Memory B cell (primary cell): ENCODE results near the gene PNMA6E.

Source experiments
- ATAC-seq: fragments of 150-1000 bp; cut with Tn5 transposase; 2 replicates; pipeline ENCODE4 v1.10.0; 2021; ENCODE audit warnings: low read depth, mild to moderate bottlenecking, moderate library complexity
- DNase-seq, 2 donors: peaks; one replicate each; pipeline ENCODE4 v3.0.0; 2022; ENCODE audit warnings: low spot score in 2 of 2
- H3K27ac Mint-ChIP-seq: one replicate; pipeline ENCODE4 v1.8.0; 2022; ENCODE audit warnings: mild to moderate bottlenecking, moderate library complexity, mixed read lengths
- H3K27me3 Mint-ChIP-seq: one replicate; pipeline ENCODE4 v1.8.0; 2022; ENCODE audit warnings: mixed read lengths
- H3K36me3 Mint-ChIP-seq: one replicate; pipeline ENCODE4 v1.8.0; 2022; ENCODE audit warnings: mild to moderate bottlenecking, mixed read lengths
- H3K4me1 Mint-ChIP-seq: one replicate; pipeline ENCODE4 v1.8.0; 2022; ENCODE audit warnings: mixed read lengths
- H3K4me3 Mint-ChIP-seq: one replicate; pipeline ENCODE4 v1.8.0; 2022; ENCODE audit warnings: mild to moderate bottlenecking, moderate library complexity, mixed read lengths
- H3K9me3 Mint-ChIP-seq: one replicate; pipeline ENCODE4 v1.8.0; 2022; ENCODE audit warnings: mixed read lengths

Gene PNMA6E

GRCh38 chrX:153378607-153379006 is 22.5 kb downstream of the PNMA6E start:
- H3K27ac Mint-ChIP-seq = no peak overlapping the region

DNA sequence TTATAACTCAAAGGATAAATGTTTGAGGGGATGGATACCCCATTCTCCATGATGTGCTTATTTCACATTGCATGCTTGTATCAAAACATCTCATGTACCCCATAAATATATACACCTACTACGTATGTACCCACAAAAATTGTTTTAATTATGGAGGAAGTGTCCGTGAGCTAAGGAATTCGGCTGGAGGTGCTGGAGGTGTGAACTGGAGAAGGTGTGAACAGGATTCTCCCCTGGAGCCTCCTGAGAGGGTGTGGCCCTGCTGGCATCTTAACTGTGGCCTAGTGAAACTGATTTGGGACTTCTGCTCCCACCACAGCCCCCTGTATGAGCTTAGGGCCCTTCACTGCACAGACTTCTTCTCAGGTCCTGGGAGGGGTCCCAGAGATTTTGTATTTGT is 23.4 kb downstream of the PNMA6E start:
- H3K27me3 Mint-ChIP-seq = peaks cover 7% of the 10 kb centered on the region
- H3K36me3 Mint-ChIP-seq = no peaks in the 10 kb centered on the region
- no peak overlapping the region for H3K4me3 Mint-ChIP-seq
- ATAC-seq (no peak), DNase-seq (no peak)
- no peaks in the 10 kb centered on the region for H3K9me3 Mint-ChIP-seq
- no peak overlapping the region for H3K27ac Mint-ChIP-seq
- no peaks in the 10 kb centered on the region for H3K4me1 Mint-ChIP-seq

More at GRCh38 chrX:153378607-153379006, 22.5 kb downstream of the PNMA6E start:
- Mint-ChIP-seq H3K4me3 (no peak overlapping the region), H3K9me3 (no peaks in the 10 kb centered on the region), H3K36me3 (no peaks in the 10 kb centered on the region), H3K27me3 (peaks cover 7% of the 10 kb centered on the region), H3K4me1 (no peaks in the 10 kb centered on the region)
- DNase-seq = no peak
- ATAC-seq = no peak

DNA sequence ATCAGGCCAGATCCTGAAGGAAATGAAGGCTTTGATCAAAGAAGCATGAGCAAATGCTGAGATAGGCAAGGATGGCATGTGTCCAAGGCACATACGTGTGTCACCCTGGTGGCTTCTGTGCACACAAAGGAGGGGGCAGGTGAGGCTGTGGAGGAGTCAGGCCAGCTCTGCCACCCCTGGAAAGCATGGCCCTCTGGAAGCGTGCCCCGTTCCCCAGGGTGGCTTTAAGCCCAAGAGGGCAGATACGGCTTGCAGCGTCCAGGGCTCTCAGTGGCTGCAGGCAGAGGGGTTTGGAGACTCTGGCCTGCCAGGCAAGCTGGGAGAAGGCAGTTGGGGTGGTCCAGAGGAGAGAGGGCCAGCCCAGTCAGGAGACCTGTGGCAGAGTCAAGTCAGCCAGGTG is 25.6 kb downstream of the PNMA6E start:
- H3K4me1 Mint-ChIP-seq = peaks cover 1% of the 10 kb centered on the region
- no peak overlapping the region for H3K27ac Mint-ChIP-seq
- peaks cover 11% of the 10 kb centered on the region for H3K27me3 Mint-ChIP-seq
- H3K36me3 Mint-ChIP-seq = peaks cover 1% of the 10 kb centered on the region
- H3K4me3 Mint-ChIP-seq = no peak overlapping the region
- H3K9me3 Mint-ChIP-seq = no peaks in the 10 kb centered on the region
- DNase-seq (no peak), ATAC-seq (no peak)

DNA sequence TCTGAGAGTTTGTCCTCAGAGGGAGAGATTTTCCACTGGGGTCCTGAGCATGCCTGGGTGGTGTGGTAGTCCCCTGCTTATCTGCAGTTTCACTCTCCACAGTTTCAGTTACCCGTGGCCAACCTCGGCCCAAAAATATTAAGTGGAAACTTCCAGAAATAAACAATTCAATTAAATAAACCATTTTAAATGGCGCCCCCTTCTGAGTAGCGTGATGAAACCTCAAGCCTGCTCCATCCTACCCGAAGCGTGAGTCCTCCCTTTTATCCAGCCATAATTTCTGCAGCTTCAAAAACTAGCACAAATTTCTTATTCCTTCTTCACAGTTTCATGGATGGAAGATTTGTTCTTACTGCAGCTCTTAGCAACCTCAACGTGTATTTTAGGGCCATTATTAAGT is 26.7 kb downstream of the PNMA6E start:
- Mint-ChIP-seq H3K4me3 (no peak overlapping the region), H3K9me3 (no peaks in the 10 kb centered on the region), H3K27ac (no peak overlapping the region), H3K27me3 (peaks cover 14% of the 10 kb centered on the region), H3K4me1 (peaks cover 2% of the 10 kb centered on the region), H3K36me3 (peaks cover 3% of the 10 kb centered on the region)
- DNase-seq = no peak
- no peak for ATAC-seq

DNA sequence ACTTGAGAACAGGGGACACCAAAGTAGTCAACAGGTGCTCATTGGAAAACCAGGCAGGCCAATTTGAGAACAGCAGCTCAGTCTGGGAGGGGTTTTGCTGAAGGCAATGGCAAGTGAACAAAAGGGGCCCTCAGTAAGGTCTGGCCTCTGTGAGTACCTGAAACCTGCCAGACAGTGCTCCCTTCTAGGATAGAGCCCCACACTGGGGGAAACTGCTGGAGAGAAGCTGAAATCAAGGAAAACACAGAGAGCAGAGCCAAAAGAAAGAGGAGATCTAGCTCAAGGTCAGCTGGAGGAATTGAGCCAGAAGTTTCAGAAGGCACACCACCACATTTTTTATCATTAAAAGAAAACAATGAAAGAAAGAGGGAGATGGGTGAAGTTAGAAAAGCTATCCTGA is 28.2 kb downstream of the PNMA6E start:
- peaks cover 15% of the 10 kb centered on the region for H3K27me3 Mint-ChIP-seq
- DNase-seq = no peak
- no peak overlapping the region for H3K27ac Mint-ChIP-seq
- peaks cover 2% of the 10 kb centered on the region for H3K4me1 Mint-ChIP-seq
- no peak for ATAC-seq
- H3K36me3 Mint-ChIP-seq = peaks cover 4% of the 10 kb centered on the region
- no peaks in the 10 kb centered on the region for H3K9me3 Mint-ChIP-seq
- no peak overlapping the region for H3K4me3 Mint-ChIP-seq

DNA sequence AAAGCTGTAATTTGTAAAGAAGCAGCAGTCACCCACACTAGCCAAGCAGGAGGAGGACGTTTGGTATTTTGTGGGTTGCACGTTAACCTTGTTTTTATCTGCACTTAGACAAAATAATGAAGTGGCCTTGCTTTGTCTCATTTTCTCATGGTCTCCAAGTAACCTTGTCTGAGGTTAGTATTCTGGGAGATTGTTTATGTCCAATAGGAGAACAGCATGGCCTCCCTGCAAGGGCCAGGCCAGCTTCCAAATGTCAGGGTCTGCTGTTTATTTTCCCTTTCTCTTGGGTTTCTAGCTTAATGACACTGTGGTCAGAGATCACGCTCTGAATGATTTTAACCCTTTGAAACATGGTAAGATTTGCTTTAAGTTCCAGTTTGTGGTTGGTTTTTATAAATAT is 29.9 kb downstream of the PNMA6E start:
- ATAC-seq = no peak
- Mint-ChIP-seq H3K4me1 (peaks cover 2% of the 10 kb centered on the region), H3K9me3 (no peaks in the 10 kb centered on the region), H3K36me3 (peaks cover 4% of the 10 kb centered on the region), H3K27ac (no peak overlapping the region), H3K27me3 (peaks cover 13% of the 10 kb centered on the region), H3K4me3 (no peak overlapping the region)
- no peak for DNase-seq

DNA sequence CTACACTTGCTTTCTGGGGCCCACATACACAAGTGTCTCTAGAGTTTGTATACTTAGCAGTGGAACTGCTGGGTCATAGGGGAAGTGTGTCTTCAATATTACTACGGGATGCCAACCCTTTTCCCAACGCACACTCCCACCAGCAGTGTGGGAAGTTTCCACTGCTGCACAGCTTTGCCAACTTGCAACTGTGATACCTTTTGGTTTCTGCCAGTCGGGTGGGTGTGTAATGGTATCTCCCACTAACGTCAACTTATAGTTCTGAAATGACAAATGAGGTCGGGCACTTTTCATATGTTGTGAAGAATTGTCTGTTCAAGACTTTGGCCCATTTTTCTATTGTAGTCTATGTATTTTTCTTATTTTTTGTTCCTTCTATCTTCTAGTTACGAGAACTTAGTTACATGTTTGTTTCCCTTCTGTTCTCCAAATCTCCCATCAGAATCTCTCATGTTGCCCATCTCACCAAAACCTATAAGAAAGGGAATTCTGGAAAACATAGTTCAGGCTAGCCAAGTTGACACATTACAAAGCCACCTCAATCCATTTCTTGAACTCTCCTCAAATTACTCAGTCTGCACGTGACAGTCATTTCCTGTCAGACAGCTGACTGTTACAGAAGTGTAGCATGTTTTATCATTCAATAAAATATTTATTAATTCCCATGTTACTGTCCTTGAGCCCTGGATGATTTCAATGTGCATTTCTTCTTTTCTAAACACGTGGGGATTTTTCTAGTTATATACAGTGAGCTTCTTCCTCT is 30.7 kb downstream of the PNMA6E start:
- no peak for DNase-seq
- H3K4me1 Mint-ChIP-seq = peaks cover 2% of the 10 kb centered on the region
- no peak overlapping the region for H3K27ac Mint-ChIP-seq

GRCh38 chrX:153366878-153367538 is 34.1 kb downstream of the PNMA6E start:
- no peak overlapping the region for H3K27ac Mint-ChIP-seq
- ATAC-seq = no peak
- H3K4me1 Mint-ChIP-seq = peaks cover 2% of the 10 kb centered on the region
- peaks cover 4% of the 10 kb centered on the region for H3K36me3 Mint-ChIP-seq
- peaks cover 8% of the 10 kb centered on the region for H3K27me3 Mint-ChIP-seq
- no peak for DNase-seq
- no peak overlapping the region for H3K4me3 Mint-ChIP-seq
- no peaks in the 10 kb centered on the region for H3K9me3 Mint-ChIP-seq

More for the DNA sequence above, 30.7 kb downstream of the PNMA6E start:
- no peaks in the 10 kb centered on the region for H3K9me3 Mint-ChIP-seq
- H3K4me3 Mint-ChIP-seq = no peak overlapping the region
- no peak for ATAC-seq
- H3K36me3 Mint-ChIP-seq = peaks cover 4% of the 10 kb centered on the region
- peaks cover 13% of the 10 kb centered on the region for H3K27me3 Mint-ChIP-seq

DNA sequence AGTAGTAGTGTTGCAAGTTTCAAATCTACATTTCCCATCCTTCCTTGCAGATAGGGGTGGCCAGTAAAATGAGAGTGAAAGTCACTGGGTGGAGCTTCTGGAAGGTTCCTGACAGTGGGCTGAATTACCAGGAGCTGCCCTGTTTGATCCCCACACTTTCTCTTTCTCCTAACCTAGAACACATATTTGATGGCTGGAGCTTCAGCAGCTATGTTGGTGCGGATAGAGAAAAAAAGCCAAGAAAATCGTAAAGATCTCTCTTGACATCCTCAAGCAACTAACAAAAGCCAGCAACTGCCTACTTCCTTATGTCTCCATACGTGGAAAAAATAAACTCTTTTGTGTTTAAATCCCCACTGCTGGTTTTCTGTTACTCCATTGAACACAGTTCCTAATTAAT is 35.0 kb downstream of the PNMA6E start:
- H3K4me3 Mint-ChIP-seq = no peak overlapping the region
- no peaks in the 10 kb centered on the region for H3K9me3 Mint-ChIP-seq
- no peak for ATAC-seq
- DNase-seq = no peak
- peaks cover 2% of the 10 kb centered on the region for H3K4me1 Mint-ChIP-seq
- H3K27ac Mint-ChIP-seq = no peak overlapping the region
- H3K27me3 Mint-ChIP-seq = peaks cover 6% of the 10 kb centered on the region
- H3K36me3 Mint-ChIP-seq = peaks cover 4% of the 10 kb centered on the region

GRCh38 chrX:153365670-153366069 is 35.5 kb downstream of the PNMA6E start:
- H3K27ac Mint-ChIP-seq = no peak overlapping the region
- H3K4me3 Mint-ChIP-seq = no peak overlapping the region
- H3K4me1 Mint-ChIP-seq = peaks cover 2% of the 10 kb centered on the region
- DNase-seq (no peak), ATAC-seq (no peak)
- H3K27me3 Mint-ChIP-seq = peaks cover 4% of the 10 kb centered on the region
- H3K9me3 Mint-ChIP-seq = no peaks in the 10 kb centered on the region
- peaks cover 4% of the 10 kb centered on the region for H3K36me3 Mint-ChIP-seq

DNA sequence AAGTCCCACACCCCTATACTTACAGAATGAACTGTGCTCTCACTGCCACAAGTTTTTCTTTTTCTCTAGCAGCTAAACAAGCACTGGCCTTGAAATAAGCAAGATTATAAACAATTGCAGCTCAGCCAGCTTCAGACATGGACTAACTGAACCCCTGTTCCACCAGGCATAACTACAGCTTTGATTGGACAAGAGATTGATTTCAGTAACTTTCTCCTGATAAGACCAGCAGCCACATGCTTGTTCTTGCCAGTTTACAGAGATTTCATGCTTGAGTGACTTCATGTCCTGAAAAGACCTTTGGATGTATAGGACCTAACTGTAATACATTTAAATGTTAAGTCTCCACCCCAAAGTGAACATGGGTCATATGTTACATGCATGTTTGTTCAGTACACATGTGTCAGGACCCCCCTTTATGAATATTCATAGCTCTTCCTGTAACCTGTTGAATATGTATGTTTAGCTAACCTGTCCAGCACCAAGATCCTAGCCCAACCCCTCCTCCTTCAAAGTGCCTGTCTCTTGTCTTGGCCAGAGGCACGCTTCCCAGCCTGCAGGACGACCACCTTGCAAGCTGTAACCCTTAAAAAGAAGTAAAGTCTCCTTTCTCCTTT is 39.3 kb downstream of the PNMA6E start:
- Mint-ChIP-seq H3K4me3 (no peak overlapping the region), H3K27ac (no peak overlapping the region), H3K36me3 (peaks cover 1% of the 10 kb centered on the region), H3K27me3 (no peaks in the 10 kb centered on the region), H3K4me1 (no peaks in the 10 kb centered on the region), H3K9me3 (no peaks in the 10 kb centered on the region)
- no peak for ATAC-seq
- no peak for DNase-seq

- Mint-ChIP-seq H3K27me3 (no peaks in the 10 kb centered on the region), H3K36me3 (peaks cover 1% of the 10 kb centered on the region), H3K4me1 (no peaks in the 10 kb centered on the region), H3K4me3 (no peak overlapping the region), H3K9me3 (no peaks in the 10 kb centered on the region), H3K27ac (no peak overlapping the region)
- DNase-seq = no peak
- ATAC-seq = no peak
Measured at GRCh38 chrX:153357877-153358276, 43.3 kb downstream of the PNMA6E start.

GRCh38 chrX:153353416-153353815 is 47.7 kb downstream of the PNMA6E start:
- Mint-ChIP-seq H3K4me1 (peaks cover 6% of the 10 kb centered on the region), H3K36me3 (peaks cover 11% of the 10 kb centered on the region), H3K9me3 (no peaks in the 10 kb centered on the region), H3K27ac (no peak overlapping the region), H3K4me3 (no peak overlapping the region), H3K27me3 (no peaks in the 10 kb centered on the region)
- no peak for DNase-seq
- ATAC-seq = no peak

DNA sequence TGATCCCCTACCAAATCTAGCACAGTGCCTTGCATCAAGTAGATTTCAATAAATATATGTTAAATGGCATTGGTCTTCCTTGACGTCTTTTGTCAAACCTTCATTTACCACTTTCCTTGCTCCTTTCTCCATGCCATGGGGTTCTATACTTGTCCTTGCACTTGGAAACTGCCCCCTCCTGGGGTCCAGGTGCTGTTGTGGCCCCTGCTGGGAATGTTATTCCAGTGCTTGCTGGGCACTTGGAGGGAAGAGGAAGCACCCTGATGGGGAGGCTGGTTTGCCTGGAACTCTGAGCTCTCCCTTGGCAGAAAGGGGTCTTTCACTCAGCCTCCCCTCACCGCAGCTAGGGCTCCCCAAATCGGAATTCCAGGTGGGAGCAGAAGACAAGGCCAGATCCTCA is 48.3 kb downstream of the PNMA6E start:
- ATAC-seq (no peak), DNase-seq (no peak)
- no peaks in the 10 kb centered on the region for H3K27me3 Mint-ChIP-seq
- no peak overlapping the region for H3K27ac Mint-ChIP-seq
- no peaks in the 10 kb centered on the region for H3K9me3 Mint-ChIP-seq
- H3K4me3 Mint-ChIP-seq = no peak overlapping the region
- H3K36me3 Mint-ChIP-seq = peaks cover 12% of the 10 kb centered on the region
- peaks cover 6% of the 10 kb centered on the region for H3K4me1 Mint-ChIP-seq
